Thymus (tissue), 11 donors: ENCODE data around the gene NCOA6. TPM values are rescaled to one million over a fixed set of nuclear protein-coding genes. Genes with fewer than 3 reads are reported as not detected.

Experiments
- DNase-seq, 9 donors: peaks; one replicate each; pipeline ENCODE4 v3.0.0-alpha.2; 2013; ENCODE audit warnings: low spot score in 9 of 9, low read depth in 6 of 9, missing footprints in 1 of 9
- H3K27ac ChIP-seq, 2 donors: one replicate each; pipeline ENCODE4 v1.5.1; 2013; ENCODE audit warnings: control low read depth in 1 of 2, low read depth in 1 of 2, low read length in 1 of 2, mild to moderate bottlenecking in 1 of 2, moderate library complexity in 1 of 2
- H3K27me3 ChIP-seq, 2 donors: one replicate each; pipeline ENCODE4 v1.5.1; 2013; ENCODE audit warnings: low read length in 1 of 2; ENCODE audit not compliant: control insufficient read depth in 2 of 2, insufficient read depth in 1 of 2
- H3K36me3 ChIP-seq, 2 donors: one replicate each; pipeline ENCODE4 v1.5.1; 2013; ENCODE audit warnings: low read length in 1 of 2, mild to moderate bottlenecking in 1 of 2, moderate library complexity in 1 of 2; ENCODE audit not compliant: control insufficient read depth in 2 of 2, insufficient read depth in 2 of 2
- H3K4me1 ChIP-seq, 2 donors: one replicate each; pipeline ENCODE4 v1.5.1; 2013; ENCODE audit warnings: low read length in 2 of 2; ENCODE audit not compliant: control insufficient read depth in 2 of 2, insufficient read depth in 2 of 2
- H3K4me3 ChIP-seq, 2 donors: one replicate each; pipeline ENCODE4 v1.5.1; 2013; ENCODE audit warnings: low read length in 2 of 2, control low read depth in 1 of 2, mild to moderate bottlenecking in 1 of 2
- H3K9me3 ChIP-seq, 2 donors: one replicate each; pipeline ENCODE4 v1.5.1; 2013; ENCODE audit warnings: low read length in 1 of 2, mild to moderate bottlenecking in 1 of 2; ENCODE audit not compliant: control insufficient read depth in 2 of 2, insufficient read depth in 1 of 2
- WGBS: extraction: QIAGEN DNeasy Blood & Tissue Kit; methylation state at CpG from one replicate; pipeline ENCODE4 v1.1.7; 2013; 5-methylcytosine and 5-hydroxymethylcytosine counted together
- polyA plus RNA-seq: library from polyadenylated mRNA; stranded (reverse); fragments of 200-250 nt; gene quantifications from one replicate; pipeline ENCODE4 v1.2.3, GENCODE V29; 2013
- total RNA-seq: library from RNA; stranded (reverse); fragments of 120-200 nt; gene quantifications from one replicate; pipeline ENCODE4 v1.2.4, GENCODE V29; 2013
- donor health status: healthy.

The NCOA6 gene
- total and polyA plus RNA-seq, 2 donors, result 9.1 to 35.6 TPM

DNA sequence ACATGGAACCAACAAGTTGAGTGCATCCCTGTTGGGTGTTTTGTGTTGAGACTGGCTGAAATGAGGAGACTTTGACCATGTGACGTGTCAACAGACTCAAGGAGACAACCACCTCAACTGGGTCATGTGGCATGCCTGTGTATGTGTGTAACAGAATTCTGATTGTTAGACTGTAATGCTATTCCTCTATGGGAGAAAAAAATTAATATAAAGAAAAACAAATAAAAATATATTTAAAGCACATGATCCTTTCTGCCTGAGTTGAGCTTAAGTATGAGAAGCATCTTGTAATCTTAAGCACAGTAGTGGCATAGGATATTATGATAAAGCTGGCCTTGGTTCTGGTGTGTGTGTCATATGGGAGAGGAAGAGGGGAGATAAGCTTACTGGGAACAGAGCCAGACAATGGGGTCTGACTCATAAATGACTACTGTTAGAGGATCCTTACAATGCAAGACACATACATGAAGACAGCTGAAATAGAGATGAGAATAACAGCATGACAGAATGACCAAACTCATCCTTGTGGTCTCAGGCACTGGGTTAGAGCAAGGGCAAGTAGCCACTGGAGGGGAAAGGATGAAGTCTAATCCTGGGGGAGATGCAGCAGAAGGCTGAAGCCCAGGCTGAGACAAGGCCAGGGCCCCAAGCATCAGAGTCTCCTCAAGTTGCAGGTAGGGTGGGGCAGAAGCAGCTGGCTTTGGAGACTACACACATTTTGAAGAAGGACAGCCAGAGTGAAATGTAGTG, 112.1 kb downstream of the NCOA6 start:
- Histone ChIP-seq H3K4me3 (no peak overlapping the region), H3K27me3 (peaks cover 5 to 34% of the 10 kb centered on the region in 2 donors), H3K4me1 (peaks cover 6 to 19% of the 10 kb centered on the region in 2 donors), H3K27ac (no peak overlapping the region), H3K9me3 (no peaks in the 10 kb centered on the region), H3K36me3 (peaks cover 19 to 21% of the 10 kb centered on the region in 2 donors)
- no peak for DNase-seq
- 91% methylated on average over 1 of the region's 1 CpG for WGBS

DNA sequence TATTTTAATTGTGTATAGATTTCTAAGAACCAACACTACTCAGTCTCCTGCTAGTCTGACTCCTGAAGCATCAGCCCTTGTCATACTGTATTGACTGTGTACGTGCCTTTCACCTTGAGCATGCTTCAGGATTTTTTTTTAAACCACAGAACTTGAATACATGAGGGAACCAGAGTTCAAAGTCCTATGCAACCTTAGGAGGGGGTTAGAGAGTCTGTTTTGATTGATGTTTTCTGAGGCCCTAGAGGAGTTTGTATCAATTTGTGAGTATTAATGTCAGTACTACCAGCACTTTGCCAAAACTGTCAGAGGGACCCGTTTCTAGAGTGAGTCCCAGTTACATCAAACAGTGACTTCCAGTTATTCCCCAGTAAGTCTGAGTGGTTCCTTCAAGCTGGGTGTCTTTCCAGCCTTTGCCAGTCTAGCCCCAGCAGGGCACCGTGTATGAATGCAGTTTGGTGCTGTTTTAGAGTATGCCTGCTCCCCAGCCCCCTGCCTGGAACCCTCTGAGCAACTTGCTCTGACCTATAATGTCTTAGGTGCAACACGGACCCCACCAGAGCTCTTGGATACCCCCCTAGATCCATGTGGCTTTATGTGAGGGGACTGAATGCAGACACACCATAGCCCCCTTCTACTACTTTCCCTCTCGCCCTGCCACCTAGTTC, 112.8 kb downstream of the NCOA6 start:
- WGBS, result 88% methylated on average over 5 of the region's 5 CpGs
- Histone ChIP-seq H3K4me3 (no peak overlapping the region), H3K4me1 (peaks cover 6 to 19% of the 10 kb centered on the region in 2 donors), H3K27ac (no peak overlapping the region), H3K27me3 (peaks cover 5 to 41% of the 10 kb centered on the region in 2 donors), H3K36me3 (peaks cover 19 to 21% of the 10 kb centered on the region in 2 donors), H3K9me3 (no peaks in the 10 kb centered on the region)
- DNase-seq, result peak in 1 of 9 donors; percentile 31

GRCh38 chr20:34711813-34712430, 113.5 kb downstream of the NCOA6 start:
- no peak overlapping the region for H3K4me3 ChIP-seq
- DNase-seq, result no peak
- H3K36me3 ChIP-seq, result peaks cover 19 to 21% of the 10 kb centered on the region in 2 donors
- peaks cover 5 to 48% of the 10 kb centered on the region in 2 donors for H3K27me3 ChIP-seq
- H3K9me3 ChIP-seq, result no peaks in the 10 kb centered on the region
- peaks cover 6 to 19% of the 10 kb centered on the region in 2 donors for H3K4me1 ChIP-seq
- 100% methylated on average over 3 of the region's 3 CpGs for WGBS
- H3K27ac ChIP-seq, result no peak overlapping the region

- H3K4me1 ChIP-seq, result peaks cover 6 to 19% of the 10 kb centered on the region in 2 donors
- no peak for DNase-seq
- H3K9me3 ChIP-seq, result no peaks in the 10 kb centered on the region
- H3K27me3 ChIP-seq, result peaks cover 5 to 55% of the 10 kb centered on the region in 2 donors
- WGBS, result 97% methylated on average over 9 of the region's 9 CpGs
- no peak overlapping the region for H3K4me3 ChIP-seq
- no peak overlapping the region for H3K27ac ChIP-seq
- peaks cover 16 to 18% of the 10 kb centered on the region in 2 donors for H3K36me3 ChIP-seq
Measured at GRCh38 chr20:34710861-34711574, 114.4 kb downstream of the NCOA6 start.

DNA sequence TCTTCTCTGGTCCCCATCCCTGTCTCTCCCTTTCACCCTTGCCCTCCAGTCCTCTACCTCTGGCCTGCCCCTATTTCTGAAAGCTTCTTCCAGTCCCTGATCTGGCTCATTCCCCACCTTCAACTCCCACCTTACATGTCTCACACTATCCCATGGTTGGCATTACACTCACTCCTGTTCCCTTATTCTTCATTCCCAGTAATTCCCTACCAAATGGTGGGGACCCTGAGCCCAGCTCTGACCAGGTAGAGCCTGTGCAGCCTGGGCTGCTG, 114.9 kb downstream of the NCOA6 start:
- H3K4me3 ChIP-seq, result no peak overlapping the region
- no peaks in the 10 kb centered on the region for H3K9me3 ChIP-seq
- peaks cover 6 to 19% of the 10 kb centered on the region in 2 donors for H3K4me1 ChIP-seq
- H3K27ac ChIP-seq, result no peak overlapping the region
- H3K27me3 ChIP-seq, result peaks cover 5 to 60% of the 10 kb centered on the region in 2 donors
- peaks cover 15 to 17% of the 10 kb centered on the region in 2 donors for H3K36me3 ChIP-seq
- DNase-seq, result no peak

DNA sequence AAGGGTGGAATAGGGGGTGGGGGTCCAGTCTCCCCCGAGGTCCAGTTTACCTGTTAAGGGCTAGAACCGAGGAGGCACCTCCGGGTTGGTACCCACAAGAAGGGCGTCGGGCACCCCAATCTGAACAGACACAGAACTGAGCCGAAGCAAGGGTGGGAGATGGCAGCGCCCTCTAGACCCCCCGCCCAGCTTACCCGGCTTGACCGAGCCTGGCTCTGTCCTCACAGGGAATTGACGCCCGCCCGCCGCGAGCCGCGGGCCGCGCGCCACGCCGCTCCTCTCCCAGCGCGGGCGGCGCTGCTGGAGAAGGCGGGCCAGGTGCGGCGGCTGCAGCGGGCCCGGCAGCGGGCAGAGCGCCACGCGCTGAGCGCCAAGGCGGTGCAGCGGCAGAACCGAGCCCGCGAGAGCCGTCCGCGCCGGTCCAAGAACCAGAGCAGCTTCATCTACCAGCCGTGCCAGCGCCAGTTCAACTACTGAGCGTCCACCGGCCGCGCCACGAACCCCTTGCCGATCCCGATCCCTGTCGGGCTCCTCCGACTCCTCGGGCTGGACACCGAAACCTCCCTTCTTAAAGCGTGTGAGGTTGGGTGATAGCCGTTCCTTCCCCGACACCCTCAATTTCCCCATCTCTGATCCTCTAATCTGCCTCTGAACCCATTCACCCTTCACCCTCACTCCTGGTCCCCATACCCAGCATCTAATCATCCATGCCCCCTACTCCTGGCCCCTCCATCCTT, 115.5 kb downstream of the NCOA6 start:
- Histone ChIP-seq H3K4me1 (peaks cover 6 to 19% of the 10 kb centered on the region in 2 donors), H3K27ac (no peak overlapping the region), H3K27me3 (peaks cover 5 to 64% of the 10 kb centered on the region in 2 donors), H3K9me3 (no peaks in the 10 kb centered on the region), H3K36me3 (peaks cover 9 to 12% of the 10 kb centered on the region in 2 donors), H3K4me3 (peak overlapping the region; percentile 60 to 77)
- peak in 3 of 9 donors; percentile 48 to 60 (median 49) for DNase-seq
- 8% methylated on average over 61 of the region's 61 CpGs for WGBS

- peaks cover 3 to 6% of the 10 kb centered on the region in 2 donors for H3K36me3 ChIP-seq
- H3K4me1 ChIP-seq, result peaks cover 6 to 25% of the 10 kb centered on the region in 2 donors
- peaks cover 5 to 69% of the 10 kb centered on the region in 2 donors for H3K27me3 ChIP-seq
- H3K9me3 ChIP-seq, result no peaks in the 10 kb centered on the region
- under 1% methylated on average over 64 of the region's 64 CpGs for WGBS
- peak in 6 of 9 donors; percentile 55 to 75 (median 64) for DNase-seq
- peak overlapping the region in 1 of 2 donors; percentile 75 for H3K27ac ChIP-seq
- peak overlapping the region; percentile 60 to 77 for H3K4me3 ChIP-seq
Measured at GRCh38 chr20:34709044-34709830, 116.2 kb downstream of the NCOA6 start.

DNA sequence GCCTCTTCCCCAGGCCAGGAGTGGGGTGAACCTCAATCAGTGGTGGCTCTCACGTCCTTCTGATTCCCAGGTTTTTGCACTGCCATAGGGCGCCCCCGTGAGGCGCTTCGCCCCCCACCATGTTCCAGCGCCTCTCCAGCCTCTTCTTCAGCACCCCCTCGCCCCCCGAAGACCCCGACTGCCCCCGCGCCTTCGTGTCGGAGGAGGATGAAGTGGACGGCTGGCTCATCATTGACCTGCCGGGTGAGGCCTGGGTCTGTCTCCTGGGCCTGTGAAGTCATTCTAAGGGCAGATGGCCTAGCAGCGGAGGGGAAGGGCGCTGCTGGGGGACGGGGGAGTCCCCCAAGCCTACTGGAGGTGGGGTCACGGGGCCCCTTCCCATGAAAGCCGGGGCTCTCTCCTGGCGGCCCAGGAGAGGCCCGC, 116.8 kb downstream of the NCOA6 start:
- H3K27ac ChIP-seq, result no peak overlapping the region
- DNase-seq, result peak in 5 of 9 donors; percentile 27 to 66 (median 51)
- H3K4me1 ChIP-seq, result peaks cover 6 to 28% of the 10 kb centered on the region in 2 donors
- 4% methylated on average over 22 of the region's 22 CpGs for WGBS
- H3K9me3 ChIP-seq, result no peaks in the 10 kb centered on the region
- H3K4me3 ChIP-seq, result peak overlapping the region; percentile 60 to 77
- H3K27me3 ChIP-seq, result peaks cover 5 to 73% of the 10 kb centered on the region in 2 donors
- H3K36me3 ChIP-seq, result peaks cover 0 to 3% of the 10 kb centered on the region in 2 donors
